ENCODE data around the gene SNX1. TPM values are rescaled to one million over a fixed set of nuclear protein-coding genes. Genes with fewer than 3 reads are reported as not detected.

SNX1 gene
- total and polyA plus RNA-seq, 2 of the 13 experiments (the other 11 are each of a cell fraction or from before 2014, with no cell fraction given), result 29.3 to 60.1 TPM

GRCh38 chr15:64093627-64094417 is 2.0 kb upstream of the SNX1 start, which contains the start of gene CIAO2A (continued):
- TF ChIP-seq, protein P1, sequence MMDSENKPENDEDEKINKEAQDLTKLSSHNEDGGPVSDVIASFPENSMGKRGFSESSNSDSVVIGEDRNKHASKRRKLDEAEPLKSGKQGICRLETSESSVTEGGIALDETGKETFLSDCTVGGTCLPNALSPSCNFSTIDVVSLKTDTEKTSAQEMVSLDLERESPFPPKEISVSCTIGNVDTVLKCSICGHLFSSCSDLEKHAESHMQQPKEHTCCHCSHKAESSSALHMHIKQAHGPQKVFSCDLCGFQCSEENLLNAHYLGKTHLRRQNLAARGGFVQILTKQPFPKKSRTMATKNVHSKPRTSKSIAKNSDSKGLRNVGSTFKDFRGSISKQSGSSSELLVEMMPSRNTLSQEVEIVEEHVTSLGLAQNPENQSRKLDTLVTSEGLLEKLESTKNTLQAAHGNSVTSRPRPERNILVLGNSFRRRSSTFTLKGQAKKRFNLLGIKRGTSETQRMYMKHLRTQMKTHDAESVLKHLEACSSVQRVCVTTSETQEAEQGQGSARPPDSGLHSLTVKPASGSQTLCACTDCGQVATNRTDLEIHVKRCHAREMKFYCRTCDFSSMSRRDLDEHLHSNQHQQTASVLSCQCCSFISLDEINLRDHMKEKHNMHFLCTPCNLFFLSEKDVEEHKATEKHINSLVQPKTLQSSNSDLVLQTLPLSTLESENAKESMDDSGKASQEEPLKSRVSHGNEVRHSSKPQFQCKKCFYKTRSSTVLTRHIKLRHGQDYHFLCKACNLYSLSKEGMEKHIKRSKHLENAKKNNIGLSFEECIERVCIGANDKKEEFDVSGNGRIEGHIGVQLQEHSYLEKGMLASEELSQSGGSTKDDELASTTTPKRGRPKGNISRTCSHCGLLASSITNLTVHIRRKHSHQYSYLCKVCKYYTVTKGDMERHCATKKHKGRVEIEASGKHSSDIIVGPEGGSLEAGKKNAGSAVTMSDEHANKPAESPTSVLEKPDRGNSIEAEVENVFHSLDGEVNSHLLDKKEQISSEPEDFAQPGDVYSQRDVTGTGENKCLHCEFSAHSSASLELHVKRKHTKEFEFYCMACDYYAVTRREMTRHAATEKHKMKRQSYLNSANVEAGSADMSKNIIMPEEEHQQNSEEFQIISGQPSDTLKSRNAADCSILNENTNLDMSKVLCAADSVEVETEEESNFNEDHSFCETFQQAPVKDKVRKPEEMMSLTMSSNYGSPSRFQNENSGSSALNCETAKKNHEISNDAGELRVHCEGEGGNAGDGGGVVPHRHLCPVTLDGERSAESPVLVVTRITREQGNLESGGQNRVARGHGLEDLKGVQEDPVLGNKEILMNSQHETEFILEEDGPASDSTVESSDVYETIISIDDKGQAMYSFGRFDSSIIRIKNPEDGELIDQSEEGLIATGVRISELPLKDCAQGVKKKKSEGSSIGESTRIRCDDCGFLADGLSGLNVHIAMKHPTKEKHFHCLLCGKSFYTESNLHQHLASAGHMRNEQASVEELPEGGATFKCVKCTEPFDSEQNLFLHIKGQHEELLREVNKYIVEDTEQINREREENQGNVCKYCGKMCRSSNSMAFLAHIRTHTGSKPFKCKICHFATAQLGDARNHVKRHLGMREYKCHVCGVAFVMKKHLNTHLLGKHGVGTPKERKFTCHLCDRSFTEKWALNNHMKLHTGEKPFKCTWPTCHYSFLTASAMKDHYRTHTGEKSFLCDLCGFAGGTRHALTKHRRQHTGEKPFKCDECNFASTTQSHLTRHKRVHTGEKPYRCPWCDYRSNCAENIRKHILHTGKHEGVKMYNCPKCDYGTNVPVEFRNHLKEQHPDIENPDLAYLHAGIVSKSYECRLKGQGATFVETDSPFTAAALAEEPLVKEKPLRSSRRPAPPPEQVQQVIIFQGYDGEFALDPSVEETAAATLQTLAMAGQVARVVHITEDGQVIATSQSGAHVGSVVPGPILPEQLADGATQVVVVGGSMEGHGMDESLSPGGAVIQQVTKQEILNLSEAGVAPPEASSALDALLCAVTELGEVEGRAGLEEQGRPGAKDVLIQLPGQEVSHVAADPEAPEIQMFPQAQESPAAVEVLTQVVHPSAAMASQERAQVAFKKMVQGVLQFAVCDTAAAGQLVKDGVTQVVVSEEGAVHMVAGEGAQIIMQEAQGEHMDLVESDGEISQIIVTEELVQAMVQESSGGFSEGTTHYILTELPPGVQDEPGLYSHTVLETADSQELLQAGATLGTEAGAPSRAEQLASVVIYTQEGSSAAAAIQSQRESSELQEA (CRISPR knock-in tag; IDR thresholded peaks at IDR 0.05; ENCODE audit: not compliant biosample characterization), result no peak
- TF ChIP-seq NRL (CRISPR knock-in tag; IDR thresholded peaks at IDR 0.05; ENCODE audit: borderline replicate concordance) (no peak), TSC22D2 (CRISPR knock-in tag; IDR thresholded peaks at IDR 0.05; ENCODE audit: borderline replicate concordance) (no peak), MTF2 (CRISPR knock-in tag; IDR thresholded peaks at IDR 0.05; ENCODE audit: borderline replicate concordance) (no peak; the same call in 1 of the 2 replicates), ZNF512B (CRISPR knock-in tag; IDR thresholded peaks at IDR 0.05; ENCODE audit: borderline replicate concordance) (no peak), SNAPC4 (CRISPR knock-in tag; IDR thresholded peaks at IDR 0.05) (no peak; the same call in 1 of the 2 replicates), POLR2G (IDR thresholded peaks at IDR 0.05; ENCODE audit: low read depth, low read length) (peak; percentile 85), ZNF337 (CRISPR knock-in tag; IDR thresholded peaks at IDR 0.05; ENCODE audit: borderline replicate concordance, low read depth) (no peak)

All from HepG2 (cell line).